Neural progenitor cell (in vitro differentiated cells): Measurements from ENCODE around the gene DDB1.

Experiments
- EZH2 ChIP-seq: fragments of 200-600 bp; sonication (generic); IDR thresholded peaks from 2 replicates; pipeline ENCODE4 v1.6.1; 2017; ENCODE audit warnings: antibody characterized with exemption, mild to moderate bottlenecking, moderate library complexity
- EZH2phosphoT487 ChIP-seq: fragments of 200-600 bp; sonication (generic); IDR thresholded peaks from 2 replicates; pipeline ENCODE4 v1.6.1; 2017; ENCODE audit warnings: antibody characterized with exemption
- TF ChIP-seq, protein P1 (sequence below): fragments of 200-600 bp; sonication (generic); IDR thresholded peaks from 2 replicates; pipeline ENCODE4 v1.5.1; 2017; ENCODE audit warnings: antibody characterized with exemption, mild to moderate bottlenecking

DNA sequence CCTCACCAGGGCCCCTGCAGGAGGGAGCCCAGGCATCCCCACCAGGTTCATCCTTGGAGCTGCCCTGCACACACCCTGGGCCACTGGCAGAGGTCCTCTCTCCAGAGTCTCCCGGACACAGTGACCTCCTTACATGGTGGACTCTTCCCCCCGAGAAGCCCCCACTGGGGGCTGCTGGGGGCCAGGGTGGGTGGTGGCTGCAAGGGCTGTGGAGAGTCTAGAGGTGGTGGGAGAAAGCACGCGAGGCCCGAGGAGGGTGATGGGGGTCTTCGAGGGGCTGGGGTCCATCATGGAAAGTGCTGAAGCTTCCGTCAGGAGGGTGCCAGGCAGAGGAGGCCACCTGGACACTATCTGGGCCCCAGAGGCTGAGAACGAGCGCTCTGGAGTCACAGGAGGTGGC, 74.4 kb downstream of the DDB1 start:
- TF ChIP-seq, protein P1, sequence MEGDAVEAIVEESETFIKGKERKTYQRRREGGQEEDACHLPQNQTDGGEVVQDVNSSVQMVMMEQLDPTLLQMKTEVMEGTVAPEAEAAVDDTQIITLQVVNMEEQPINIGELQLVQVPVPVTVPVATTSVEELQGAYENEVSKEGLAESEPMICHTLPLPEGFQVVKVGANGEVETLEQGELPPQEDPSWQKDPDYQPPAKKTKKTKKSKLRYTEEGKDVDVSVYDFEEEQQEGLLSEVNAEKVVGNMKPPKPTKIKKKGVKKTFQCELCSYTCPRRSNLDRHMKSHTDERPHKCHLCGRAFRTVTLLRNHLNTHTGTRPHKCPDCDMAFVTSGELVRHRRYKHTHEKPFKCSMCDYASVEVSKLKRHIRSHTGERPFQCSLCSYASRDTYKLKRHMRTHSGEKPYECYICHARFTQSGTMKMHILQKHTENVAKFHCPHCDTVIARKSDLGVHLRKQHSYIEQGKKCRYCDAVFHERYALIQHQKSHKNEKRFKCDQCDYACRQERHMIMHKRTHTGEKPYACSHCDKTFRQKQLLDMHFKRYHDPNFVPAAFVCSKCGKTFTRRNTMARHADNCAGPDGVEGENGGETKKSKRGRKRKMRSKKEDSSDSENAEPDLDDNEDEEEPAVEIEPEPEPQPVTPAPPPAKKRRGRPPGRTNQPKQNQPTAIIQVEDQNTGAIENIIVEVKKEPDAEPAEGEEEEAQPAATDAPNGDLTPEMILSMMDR: no peak
- TF ChIP-seq EZH2 (no peak), EZH2phosphoT487 (no peak)
